Mesenchymal stem cell (in vitro differentiated cells and primary cell): ENCODE measurements around the gene RPGRIP1L.

Experiments used
- DNase-seq: peaks from one replicate; pipeline ENCODE4 v3.0.0-alpha.2; 2013
- H2AFZ ChIP-seq: one replicate; pipeline ENCODE4 v1.6.1; 2013; ENCODE audit warnings: low read depth, mild to moderate bottlenecking, control low read depth, inconsistent platforms, low read length, moderate library complexity
- H2AK5ac ChIP-seq: 2 replicates; pipeline ENCODE4 v1.6.1; 2013; ENCODE audit warnings: low read length, moderate library complexity, mild to moderate bottlenecking, inconsistent platforms; ENCODE audit not compliant: severe bottlenecking
- H2BK120ac ChIP-seq: one replicate; pipeline ENCODE4 v1.6.1; 2013; ENCODE audit warnings: low read depth, mild to moderate bottlenecking, inconsistent platforms, low read length, moderate library complexity
- H2BK12ac ChIP-seq, 2 experiments: one replicate each; pipeline ENCODE4 v1.6.1; 2013; ENCODE audit warnings: inconsistent platforms in 2 of 2, low read length in 2 of 2, mild to moderate bottlenecking in 2 of 2, moderate library complexity in 2 of 2, control low read depth in 1 of 2
- H2BK15ac ChIP-seq: one replicate; pipeline ENCODE4 v1.6.1; 2013; ENCODE audit warnings: mild to moderate bottlenecking, low read depth, inconsistent platforms; ENCODE audit not compliant: poor library complexity, severe bottlenecking
- H2BK5ac ChIP-seq: 2 replicates; pipeline ENCODE4 v1.6.1; 2013; ENCODE audit warnings: low read depth, mild to moderate bottlenecking, low read length, control low read depth, inconsistent platforms; ENCODE audit not compliant: poor library complexity, severe bottlenecking
- H3K14ac ChIP-seq, 2 experiments: one replicate each; pipeline ENCODE4 v1.6.1; 2013; ENCODE audit warnings: inconsistent platforms in 2 of 2, low read length in 2 of 2, control low read depth in 1 of 2, mild to moderate bottlenecking in 1 of 2, moderate library complexity in 1 of 2
- H3K18ac ChIP-seq, 2 experiments: one replicate each; pipeline ENCODE4 v1.6.1; 2013; ENCODE audit warnings: inconsistent platforms in 2 of 2, low read length in 2 of 2, control low read depth in 1 of 2, low read depth in 1 of 2, mild to moderate bottlenecking in 1 of 2
- H3K23ac ChIP-seq, 2 experiments: one replicate each; pipeline ENCODE4 v1.6.1; 2013; ENCODE audit warnings: inconsistent platforms in 2 of 2, low read length in 2 of 2, mild to moderate bottlenecking in 2 of 2, moderate library complexity in 2 of 2, control low read depth in 1 of 2
- H3K27ac ChIP-seq: 2 replicates; pipeline ENCODE4 v1.5.1; 2013; ENCODE audit warnings: mild to moderate bottlenecking, moderate library complexity, low read length, control low read depth, inconsistent platforms; ENCODE audit not compliant: poor library complexity, severe bottlenecking
- H3K27me3 ChIP-seq, 2 experiments: 2 replicates each; pipeline versions ENCODE4 v1.6.1 to v1.7.0; 2013; ENCODE audit warnings: low read length in 2 of 2, mild to moderate bottlenecking in 2 of 2, moderate library complexity in 2 of 2, control low read depth in 1 of 2, inconsistent platforms in 1 of 2; ENCODE audit not compliant: control insufficient read depth in 1 of 2, insufficient read depth in 1 of 2
- H3K36me3 ChIP-seq, 2 experiments: 2 replicates each; pipeline versions ENCODE4 v1.6.1 to v1.7.0; 2013; ENCODE audit warnings: low read length in 2 of 2, control low read depth in 1 of 2, inconsistent platforms in 1 of 2, low read depth in 1 of 2, mild to moderate bottlenecking in 1 of 2; ENCODE audit not compliant: insufficient read depth in 2 of 2, control insufficient read depth in 1 of 2
- H3K4ac ChIP-seq, 2 experiments: one replicate each; pipeline ENCODE4 v1.6.1; 2013; ENCODE audit warnings: inconsistent platforms in 2 of 2, low read length in 2 of 2, mild to moderate bottlenecking in 2 of 2, moderate library complexity in 2 of 2, control low read depth in 1 of 2, low read depth in 1 of 2
- H3K4me1 ChIP-seq: 2 replicates; pipeline ENCODE4 v1.6.1; 2013; ENCODE audit warnings: low read depth, low read length, control low read depth; ENCODE audit not compliant: control insufficient read depth, insufficient read depth
- H3K4me2 ChIP-seq: 2 replicates; pipeline ENCODE4 v1.6.1; 2013; ENCODE audit warnings: low read length, mild to moderate bottlenecking, inconsistent platforms; ENCODE audit not compliant: poor library complexity, severe bottlenecking
- H3K4me3 ChIP-seq, 2 experiments: 2 replicates each; pipeline versions ENCODE4 v1.5.1 to v1.7.0; 2013; ENCODE audit warnings: low read length in 2 of 2, mild to moderate bottlenecking in 2 of 2, control low read depth in 1 of 2, low read depth in 1 of 2; ENCODE audit not compliant: insufficient read depth in 1 of 2
- H3K79me1 ChIP-seq: replicated peaks from 2 replicates; pipeline ENCODE4 v1.6.1; 2013; ENCODE audit warnings: mild to moderate bottlenecking, control low read depth, low read length, inconsistent platforms; ENCODE audit not compliant: poor library complexity, severe bottlenecking
- H3K9ac ChIP-seq: 2 replicates; pipeline ENCODE4 v1.7.0; 2013; ENCODE audit warnings: mild to moderate bottlenecking, low read length, moderate library complexity
- H3K9me3 ChIP-seq: 2 replicates; pipeline ENCODE4 v1.7.0; 2013; ENCODE audit warnings: mild to moderate bottlenecking, low read length; ENCODE audit not compliant: control insufficient read depth
- H4K8ac ChIP-seq: one replicate; pipeline ENCODE4 v1.6.1; 2013; ENCODE audit warnings: inconsistent platforms, mild to moderate bottlenecking, low read length, moderate library complexity
- H4K91ac ChIP-seq: one replicate; pipeline ENCODE4 v1.6.1; 2013; ENCODE audit warnings: mild to moderate bottlenecking, low read length, inconsistent platforms
- WGBS: methylation state at CpG from one replicate; pipeline ENCODE4 v1.1.7; 2013; ENCODE audit warnings: mixed read lengths; 5-methylcytosine and 5-hydroxymethylcytosine counted together

The RPGRIP1L gene

GRCh38 chr16:53668869-53669268, 34.8 kb downstream of the RPGRIP1L start:
- no peak for DNase-seq
- H3K36me3 ChIP-seq: peaks cover 0 to 5% of the 10 kb centered on the region in 2 experiments
- no peak overlapping the region for H3K27ac ChIP-seq

GRCh38 chr16:53666786-53667415, 36.8 kb downstream of the RPGRIP1L start:
- Histone ChIP-seq H3K9me3 (no peaks in the 10 kb centered on the region), H3K14ac (no peak overlapping the region), H3K36me3 (peaks cover 0 to 5% of the 10 kb centered on the region in 2 experiments), H4K91ac (no peak overlapping the region), H2BK5ac (no peak overlapping the region), H3K18ac (no peak overlapping the region), H2BK120ac (no peak overlapping the region), H2BK15ac (no peak overlapping the region), H3K4ac (no peak overlapping the region), H2AFZ (no peak overlapping the region), H3K4me1 (no peaks in the 10 kb centered on the region), H3K4me3 (no peak overlapping the region), H2AK5ac (no peak overlapping the region), H4K8ac (no peak overlapping the region), H3K9ac (no peak overlapping the region), H3K27me3 (no peaks in the 10 kb centered on the region), H3K27ac (no peak overlapping the region), H3K4me2 (no peak overlapping the region), H2BK12ac (no peak overlapping the region), H3K23ac (no peak overlapping the region), H3K79me1 (no peaks in the 10 kb centered on the region)
- WGBS: 98% methylated on average over 3 of the region's 3 CpGs
- no peak for DNase-seq

More at GRCh38 chr16:53668869-53669268, 34.8 kb downstream of the RPGRIP1L start:
- H2AFZ ChIP-seq: no peak overlapping the region
- H3K27me3 ChIP-seq: no peaks in the 10 kb centered on the region
- H2BK120ac ChIP-seq: no peak overlapping the region
- no peak overlapping the region for H2AK5ac ChIP-seq
- H4K91ac ChIP-seq: no peak overlapping the region
- no peaks in the 10 kb centered on the region for H3K9me3 ChIP-seq
- no peak overlapping the region for H3K18ac ChIP-seq
- H3K4ac ChIP-seq: no peak overlapping the region
- no peak overlapping the region for H2BK5ac ChIP-seq
- H3K4me1 ChIP-seq: no peaks in the 10 kb centered on the region
- no peak overlapping the region for H2BK12ac ChIP-seq
- no peak overlapping the region for H3K4me3 ChIP-seq
- WGBS: no CpG with 5 or more reads among the region's 2 CpGs
- H3K4me2 ChIP-seq: no peak overlapping the region
- no peak overlapping the region for H2BK15ac ChIP-seq
- no peak overlapping the region for H3K9ac ChIP-seq
- H4K8ac ChIP-seq: no peak overlapping the region
- no peaks in the 10 kb centered on the region for H3K79me1 ChIP-seq
- no peak overlapping the region for H3K23ac ChIP-seq
- H3K14ac ChIP-seq: no peak overlapping the region

GRCh38 chr16:53664724-53665345, 38.8 kb downstream of the RPGRIP1L start:
- Histone ChIP-seq H3K4me1 (no peaks in the 10 kb centered on the region), H2BK15ac (no peak overlapping the region), H2BK120ac (no peak overlapping the region), H3K36me3 (no peaks in the 10 kb centered on the region), H3K27me3 (no peaks in the 10 kb centered on the region), H4K91ac (no peak overlapping the region), H2AK5ac (no peak overlapping the region), H3K4ac (no peak overlapping the region), H3K9me3 (no peaks in the 10 kb centered on the region), H3K23ac (no peak overlapping the region), H3K4me2 (no peak overlapping the region), H4K8ac (no peak overlapping the region), H3K79me1 (no peaks in the 10 kb centered on the region), H3K18ac (no peak overlapping the region), H3K9ac (peak overlapping the region; percentile 80), H2AFZ (no peak overlapping the region), H3K27ac (no peak overlapping the region), H3K4me3 (peak overlapping the region in 1 of 2 experiments; percentile 63), H3K14ac (no peak overlapping the region), H2BK5ac (no peak overlapping the region), H2BK12ac (no peak overlapping the region)
- peak; percentile 47 for DNase-seq
- WGBS: 74% methylated on average over 6 of the region's 7 CpGs

- Histone ChIP-seq H4K8ac (no peak overlapping the region), H4K91ac (no peak overlapping the region), H3K18ac (no peak overlapping the region), H3K23ac (no peak overlapping the region), H3K27ac (no peak overlapping the region), H3K9ac (no peak overlapping the region), H3K79me1 (no peaks in the 10 kb centered on the region), H2BK15ac (no peak overlapping the region), H3K4me1 (no peaks in the 10 kb centered on the region), H3K4me3 (no peak overlapping the region), H3K14ac (no peak overlapping the region), H2BK5ac (no peak overlapping the region), H3K4me2 (no peak overlapping the region), H3K9me3 (no peaks in the 10 kb centered on the region), H3K27me3 (no peaks in the 10 kb centered on the region), H3K36me3 (peaks cover 0 to 9% of the 10 kb centered on the region in 2 experiments), H2AFZ (no peak overlapping the region), H2AK5ac (no peak overlapping the region), H2BK120ac (no peak overlapping the region), H2BK12ac (no peak overlapping the region), H3K4ac (no peak overlapping the region)
- DNase-seq: no peak
- WGBS: 100% methylated on average over 1 of the region's 1 CpG
Measured at GRCh38 chr16:53662072-53662471, 41.6 kb downstream of the RPGRIP1L start.
